Tibial nerve (tissue), 4 donors: Measurements from ENCODE around the gene ARMH1. TPM values are rescaled to one million over a fixed set of nuclear protein-coding genes. Genes with fewer than 3 reads are reported as not detected.
A peak's percentile ranks its signal among the peaks of the same experiment; 100 is the strongest.

Experiments used
- DNase-seq, 2 donors: peaks; one replicate each; pipeline ENCODE4 v3.0.0-alpha.2; 2019; ENCODE audit warnings: low spot score in 2 of 2
- H3K27ac ChIP-seq, 4 donors: fragments of 200-600 bp; sonication (generic) in 3 of 4; one replicate each; pipeline ENCODE4 v1.5.1; 2017 to 2019; ENCODE audit warnings: mild to moderate bottlenecking in 1 of 4
- H3K27me3 ChIP-seq, 2 donors: fragments of 200-600 bp; sonication (generic) in 1 of 2; one replicate each; pipeline versions ENCODE4 v1.5.1 to v1.6.0; 2017 to 2019
- H3K36me3 ChIP-seq, 3 donors: fragments of 200-600 bp; sonication (generic); one replicate each; pipeline ENCODE4 v1.5.1; 2018 to 2019
- H3K4me1 ChIP-seq, 4 donors: fragments of 200-600 bp; sonication (generic) in 3 of 4; one replicate each; pipeline ENCODE4 v1.5.1; 2017 to 2019
- H3K4me3 ChIP-seq, 4 donors: fragments of 200-600 bp; sonication (generic) in 3 of 4; one replicate each; pipeline ENCODE4 v1.5.1; 2017 to 2019; ENCODE audit warnings: mild to moderate bottlenecking in 1 of 4, moderate library complexity in 1 of 4
- H3K9me3 ChIP-seq, 4 donors: fragments of 200-600 bp; sonication (generic) in 3 of 4; one replicate each; pipeline ENCODE4 v1.5.1; 2017 to 2019
- EP300 ChIP-seq, 2 donors: sonication (generic); formaldehyde crosslinking; IDR thresholded peaks; one replicate each; pipeline ENCODE4 v1.6.1; 2017; ENCODE audit warnings: antibody characterized with exemption in 2 of 2, mild to moderate bottlenecking in 1 of 2
- POLR2A ChIP-seq, 2 donors: fragments of 450-650 bp; IDR thresholded peaks; one replicate each; pipeline ENCODE4 v1.6.1; 2017; ENCODE audit warnings: antibody characterized with exemption in 2 of 2, mild to moderate bottlenecking in 2 of 2, moderate library complexity in 2 of 2
- WGBS, 2 donors: methylation state at CpG; one replicate each; pipeline ENCODE4 v1.1.5; 2018; 5-methylcytosine and 5-hydroxymethylcytosine counted together
- total RNA-seq, 4 donors: library from RNA; depleted of rRNA; stranded (reverse); fragments of >200 nt; gene quantifications; one replicate each; pipeline ENCODE4 v1.1.0, GENCODE V29; 2016
- TF ChIP-seq, protein P1 (sequence below), 5 experiments: fragments of 200-600 bp in 3 of 5; fragments of 450-650 bp in 2 of 5; sonication (generic) in 3 of 5; IDR thresholded peaks; one replicate each; pipeline ENCODE4 v1.5.1; 2016 to 2019; ENCODE audit warnings: antibody characterized with exemption in 5 of 5, mild to moderate bottlenecking in 3 of 5, moderate library complexity in 2 of 5

Gene ARMH1
- total RNA-seq, 4 donors from 2014 or later, result 0.66 to 7.1 (median 2.9) TPM

DNA sequence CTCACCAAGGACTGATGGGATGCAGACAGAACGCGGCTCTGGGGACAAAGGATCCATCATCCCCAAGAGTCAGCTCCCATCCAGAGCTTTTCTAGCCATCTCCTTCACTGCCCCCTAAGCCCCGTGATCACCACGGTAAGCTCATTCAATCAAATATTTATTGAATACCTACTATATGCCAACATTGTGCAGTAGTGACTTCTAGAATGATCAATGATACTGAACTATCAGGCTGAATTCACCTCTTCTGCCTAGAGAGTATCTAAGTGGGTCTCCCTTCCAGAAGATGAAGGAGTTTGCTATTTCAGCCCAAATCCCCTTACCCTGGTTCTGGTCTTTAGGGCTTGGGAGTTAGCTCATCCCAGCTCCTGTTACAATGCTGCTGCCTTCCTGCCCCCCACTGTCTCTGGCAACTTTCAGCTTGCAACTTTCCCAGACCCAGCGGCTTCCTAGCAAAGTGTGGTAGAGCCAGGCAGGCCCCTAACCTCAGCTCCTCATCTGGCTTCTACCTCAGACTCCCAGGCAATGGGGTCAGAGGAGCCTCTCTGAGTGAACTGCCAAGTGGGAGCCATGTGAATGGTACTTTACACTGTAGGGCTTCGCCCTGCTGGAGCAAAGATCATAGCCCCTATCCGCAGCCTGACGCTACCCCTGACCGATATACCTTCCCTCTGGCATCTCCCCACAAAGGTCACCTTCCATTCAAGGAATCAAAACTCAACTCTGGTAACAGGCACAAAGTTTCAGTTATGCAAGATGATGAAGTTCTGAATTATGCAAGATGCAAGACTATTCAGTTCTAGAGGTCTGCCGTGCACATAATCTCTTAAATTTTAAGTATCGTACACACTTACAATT lies 21.2 kb upstream of the ARMH1 start:
- no peaks in the 10 kb centered on the region for H3K27me3 ChIP-seq
- peaks cover 0 to 82% (median 0%) of the 10 kb centered on the region in 3 donors for H3K36me3 ChIP-seq
- no peaks in the 10 kb centered on the region for H3K9me3 ChIP-seq
- H3K4me1 ChIP-seq, result no peaks in the 10 kb centered on the region
- DNase-seq, result no peak
- no peak for TF ChIP-seq POLR2A (IDR thresholded peaks at IDR 0.05)
- no peak for TF ChIP-seq EP300 (IDR thresholded peaks at IDR 0.05)
- TF ChIP-seq, protein P1, sequence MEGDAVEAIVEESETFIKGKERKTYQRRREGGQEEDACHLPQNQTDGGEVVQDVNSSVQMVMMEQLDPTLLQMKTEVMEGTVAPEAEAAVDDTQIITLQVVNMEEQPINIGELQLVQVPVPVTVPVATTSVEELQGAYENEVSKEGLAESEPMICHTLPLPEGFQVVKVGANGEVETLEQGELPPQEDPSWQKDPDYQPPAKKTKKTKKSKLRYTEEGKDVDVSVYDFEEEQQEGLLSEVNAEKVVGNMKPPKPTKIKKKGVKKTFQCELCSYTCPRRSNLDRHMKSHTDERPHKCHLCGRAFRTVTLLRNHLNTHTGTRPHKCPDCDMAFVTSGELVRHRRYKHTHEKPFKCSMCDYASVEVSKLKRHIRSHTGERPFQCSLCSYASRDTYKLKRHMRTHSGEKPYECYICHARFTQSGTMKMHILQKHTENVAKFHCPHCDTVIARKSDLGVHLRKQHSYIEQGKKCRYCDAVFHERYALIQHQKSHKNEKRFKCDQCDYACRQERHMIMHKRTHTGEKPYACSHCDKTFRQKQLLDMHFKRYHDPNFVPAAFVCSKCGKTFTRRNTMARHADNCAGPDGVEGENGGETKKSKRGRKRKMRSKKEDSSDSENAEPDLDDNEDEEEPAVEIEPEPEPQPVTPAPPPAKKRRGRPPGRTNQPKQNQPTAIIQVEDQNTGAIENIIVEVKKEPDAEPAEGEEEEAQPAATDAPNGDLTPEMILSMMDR (IDR thresholded peaks at IDR 0.05), result no peak
- no peak overlapping the region for H3K4me3 ChIP-seq
- no peak overlapping the region for H3K27ac ChIP-seq
- 57 to 63% methylated on average over 11 of the region's 11 CpGs for WGBS, 2 donors

DNA sequence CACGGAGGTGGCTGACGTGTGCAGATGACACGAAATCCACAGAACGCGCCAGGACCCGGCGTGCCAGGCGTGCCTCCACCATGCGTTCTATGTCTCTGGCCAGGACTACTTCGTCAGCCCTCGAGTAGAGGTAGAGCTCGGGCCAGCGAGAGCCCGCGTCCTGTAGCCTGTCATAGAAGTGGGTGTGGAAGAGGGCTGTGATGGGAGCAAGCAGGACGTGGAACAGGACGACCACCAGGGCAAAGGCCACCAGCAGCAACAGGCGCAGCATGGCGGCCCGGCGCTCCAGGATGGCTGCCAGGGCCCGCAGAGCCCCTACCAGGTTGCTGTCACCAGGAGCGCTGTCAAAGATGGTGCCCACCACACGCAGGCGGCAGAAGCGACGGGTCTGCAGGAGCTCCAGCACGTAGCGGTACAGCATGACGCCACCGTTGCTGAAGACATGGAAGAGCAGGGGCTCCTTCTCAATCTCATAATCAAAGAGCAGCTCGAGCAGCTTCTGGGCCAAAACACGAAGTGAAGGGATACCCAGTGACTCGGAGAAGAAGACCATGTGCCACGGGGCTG lies 19.8 kb upstream of the ARMH1 start:
- TF ChIP-seq, protein P1 (IDR thresholded peaks at IDR 0.05), result no peak
- TF ChIP-seq POLR2A (IDR thresholded peaks at IDR 0.05) (no peak), EP300 (IDR thresholded peaks at IDR 0.05) (no peak)
- WGBS, 2 donors, result 91% methylated on average over 33 to 35 of the region's 35 CpGs
- Histone ChIP-seq H3K27me3 (no peaks in the 10 kb centered on the region), H3K4me1 (no peaks in the 10 kb centered on the region), H3K27ac (no peak overlapping the region), H3K9me3 (no peaks in the 10 kb centered on the region), H3K4me3 (no peak overlapping the region), H3K36me3 (peaks cover 0 to 78% (median 0%) of the 10 kb centered on the region in 3 donors)
- DNase-seq, result no peak

DNA sequence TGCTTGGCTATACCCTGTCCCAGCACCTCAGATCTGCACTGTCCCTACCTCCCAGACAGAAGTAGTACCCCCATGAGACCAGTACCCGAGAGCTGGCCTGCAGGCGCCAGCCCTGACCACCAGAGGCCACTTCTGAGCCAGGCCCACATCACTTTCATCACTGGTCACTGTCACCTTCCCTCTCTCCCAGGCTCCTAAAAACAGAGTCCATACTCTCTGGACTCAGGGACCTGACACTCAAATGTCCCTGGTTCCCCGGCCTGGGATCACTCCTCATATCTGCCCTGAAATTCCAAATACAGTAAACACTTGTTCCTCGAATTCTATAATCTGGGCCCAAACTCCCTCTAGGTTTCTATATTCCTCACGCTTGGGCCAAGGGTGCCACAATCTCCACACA lies 18.9 kb upstream of the ARMH1 start:
- H3K27me3 ChIP-seq, result no peaks in the 10 kb centered on the region
- peaks cover 0 to 69% (median 0%) of the 10 kb centered on the region in 3 donors for H3K36me3 ChIP-seq
- no peak overlapping the region for H3K27ac ChIP-seq
- peaks cover 0 to 5% (median 0%) of the 10 kb centered on the region in 4 donors for H3K4me1 ChIP-seq
- DNase-seq, result no peak
- TF ChIP-seq, protein P1 (IDR thresholded peaks at IDR 0.05), result peak; percentile 40 to 50 (median 48)
- no peak for TF ChIP-seq EP300 (IDR thresholded peaks at IDR 0.05)
- no peak overlapping the region for H3K4me3 ChIP-seq
- no peaks in the 10 kb centered on the region for H3K9me3 ChIP-seq
- WGBS, 2 donors, result 55 to 60% methylated on average over 5 of the region's 5 CpGs

DNA sequence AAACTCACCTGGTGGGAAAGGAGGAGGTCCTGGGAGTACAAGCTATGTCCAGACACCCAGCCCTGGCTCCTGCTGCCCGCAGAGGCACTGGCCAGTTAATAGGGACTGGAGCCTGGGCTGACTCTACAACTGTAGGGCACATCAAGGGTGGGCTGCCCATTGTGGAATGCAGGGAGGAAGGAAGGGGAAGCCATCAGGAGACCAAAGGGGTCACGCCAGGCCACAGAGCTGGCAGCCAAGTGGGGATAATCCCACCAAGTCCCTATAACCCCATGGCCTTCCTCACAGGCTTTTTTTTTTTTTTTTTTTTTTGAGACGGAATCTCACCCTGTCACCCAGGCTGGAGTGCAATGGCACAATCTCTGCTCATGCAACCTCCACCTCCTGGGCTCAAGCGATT lies 14.9 kb upstream of the ARMH1 start:
- 91 to 98% methylated on average over 4 of the region's 4 CpGs for WGBS, 2 donors
- H3K9me3 ChIP-seq, result no peaks in the 10 kb centered on the region
- no peaks in the 10 kb centered on the region for H3K27me3 ChIP-seq
- peaks cover 0 to 5% (median 0%) of the 10 kb centered on the region in 4 donors for H3K4me1 ChIP-seq
- TF ChIP-seq, protein P1 (IDR thresholded peaks at IDR 0.05), result no peak
- TF ChIP-seq EP300 (IDR thresholded peaks at IDR 0.05), result no peak
- TF ChIP-seq POLR2A (IDR thresholded peaks at IDR 0.05), result no peak
- DNase-seq, result no peak
- H3K27ac ChIP-seq, result no peak overlapping the region
- no peak overlapping the region for H3K4me3 ChIP-seq
- H3K36me3 ChIP-seq, result peaks cover 0 to 39% (median 0%) of the 10 kb centered on the region in 3 donors

DNA sequence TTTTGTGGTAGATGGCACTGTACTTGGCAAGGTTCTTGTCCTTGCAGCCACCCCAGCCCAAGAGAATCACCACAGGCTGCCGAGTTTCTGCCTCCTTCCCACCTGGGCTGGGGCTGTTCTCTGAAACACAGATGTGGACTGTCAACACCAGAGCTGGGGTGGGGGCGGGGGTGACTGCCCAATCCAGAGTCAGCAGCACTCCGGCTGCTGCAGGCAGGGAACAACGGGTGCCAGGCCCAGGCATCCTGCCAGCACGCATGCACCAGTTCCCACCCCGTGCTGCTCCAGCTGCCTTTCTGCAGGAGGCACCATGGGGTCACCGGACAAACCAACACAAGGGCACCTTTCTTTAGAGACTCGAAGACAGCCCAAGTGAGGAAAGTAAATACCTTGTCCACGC lies 14.3 kb upstream of the ARMH1 start:
- WGBS, 2 donors, result 36 to 41% methylated on average over 6 to 9 of the region's 9 CpGs
- TF ChIP-seq EP300 (IDR thresholded peaks at IDR 0.05), result no peak
- TF ChIP-seq, protein P1 (IDR thresholded peaks at IDR 0.05), result no peak
- no peak for TF ChIP-seq POLR2A (IDR thresholded peaks at IDR 0.05)
- no peak overlapping the region for H3K4me3 ChIP-seq
- H3K27ac ChIP-seq, result peak overlapping the region in 1 of 4 donors; percentile 11
- H3K27me3 ChIP-seq, result no peaks in the 10 kb centered on the region
- peaks cover 0 to 5% (median 0%) of the 10 kb centered on the region in 4 donors for H3K4me1 ChIP-seq
- no peaks in the 10 kb centered on the region for H3K9me3 ChIP-seq
- DNase-seq, result no peak
- peaks cover 0 to 33% (median 0%) of the 10 kb centered on the region in 3 donors for H3K36me3 ChIP-seq
